DOHH2 (cell line): Measurements from ENCODE around the gene MAP2K3.

Experiments
- H3F3A ChIP-seq: fragments of 200-600 bp; sonication (generic), shearing (Covaris generic); 2 replicates; pipeline ENCODE4 v1.6.0; 2016; ENCODE audit warnings: antibody characterized with exemption, mild to moderate bottlenecking; ENCODE audit not compliant: control insufficient read depth, insufficient read depth
- H3K27ac ChIP-seq: fragments of 200-600 bp; sonication (generic); 2 replicates; pipeline ENCODE4 v1.5.1; 2014; ENCODE audit warnings: low read depth, mild to moderate bottlenecking, low read length, moderate library complexity
- H3K27me3 ChIP-seq: fragments of 200-600 bp; sonication (generic); 2 replicates; pipeline ENCODE4 v1.6.1; 2014; ENCODE audit warnings: mild to moderate bottlenecking, low read length, mixed read lengths; ENCODE audit not compliant: control insufficient read depth
- H3K36me3 ChIP-seq: fragments of 200-600 bp; sonication (generic); 2 replicates; pipeline ENCODE4 v1.6.1; 2014; ENCODE audit warnings: mild to moderate bottlenecking, low read length, moderate library complexity, mixed read lengths; ENCODE audit not compliant: control insufficient read depth
- H3K4me1 ChIP-seq: fragments of 200-600 bp; sonication (generic); 2 replicates; pipeline ENCODE4 v1.6.1; 2014; ENCODE audit warnings: mild to moderate bottlenecking, low read length, mixed read lengths; ENCODE audit not compliant: control insufficient read depth
- H3K4me2 ChIP-seq: fragments of 200-600 bp; sonication (generic); 2 replicates; pipeline ENCODE4 v1.6.0; 2014; ENCODE audit warnings: mild to moderate bottlenecking, low read length, moderate library complexity
- H3K4me3 ChIP-seq: fragments of 200-600 bp; sonication (generic); 2 replicates; pipeline ENCODE4 v1.5.1; 2014; ENCODE audit warnings: mild to moderate bottlenecking, low read length, mixed read lengths
- H3K79me2 ChIP-seq: fragments of 200-600 bp; sonication (generic); 2 replicates; pipeline ENCODE4 v1.6.1; 2014; ENCODE audit warnings: mild to moderate bottlenecking, low read length, mixed read lengths; ENCODE audit not compliant: control insufficient read depth
- H3K9me2 ChIP-seq: fragments of 200-600 bp; sonication (generic); replicated peaks from 2 replicates; pipeline ENCODE4 v1.6.1; 2014; ENCODE audit warnings: mild to moderate bottlenecking, low read length, mixed read lengths; ENCODE audit not compliant: control insufficient read depth
- H3K9me3 ChIP-seq: fragments of 200-600 bp; sonication (generic); 2 replicates; pipeline ENCODE4 v1.6.1; 2014; ENCODE audit warnings: antibody characterized with exemption, low read length, mixed read lengths; ENCODE audit not compliant: control insufficient read depth, insufficient read depth
- H4K20me1 ChIP-seq: fragments of 200-600 bp; sonication (generic); 2 replicates; pipeline ENCODE4 v1.6.0; 2014; ENCODE audit warnings: low read depth, mild to moderate bottlenecking, antibody characterized with exemption, low read length, moderate library complexity; ENCODE audit not compliant: control insufficient read depth, insufficient read depth
- EZH2phosphoT487 ChIP-seq: fragments of 200-600 bp; sonication (generic); IDR thresholded peaks from 2 replicates; pipeline ENCODE4 v1.6.1; 2017; ENCODE audit warnings: borderline replicate concordance, mild to moderate bottlenecking, antibody characterized with exemption, low read length, moderate library complexity, mixed read lengths
- TF ChIP-seq, protein P1 (sequence below): fragments of 200-600 bp; sonication (generic); IDR thresholded peaks from one replicate; pipeline ENCODE4 v1.5.1; 2014; ENCODE audit warnings: antibody characterized with exemption, mild to moderate bottlenecking, low read depth, low read length; ENCODE audit not compliant: poor library complexity, severe bottlenecking

The MAP2K3 gene

DNA sequence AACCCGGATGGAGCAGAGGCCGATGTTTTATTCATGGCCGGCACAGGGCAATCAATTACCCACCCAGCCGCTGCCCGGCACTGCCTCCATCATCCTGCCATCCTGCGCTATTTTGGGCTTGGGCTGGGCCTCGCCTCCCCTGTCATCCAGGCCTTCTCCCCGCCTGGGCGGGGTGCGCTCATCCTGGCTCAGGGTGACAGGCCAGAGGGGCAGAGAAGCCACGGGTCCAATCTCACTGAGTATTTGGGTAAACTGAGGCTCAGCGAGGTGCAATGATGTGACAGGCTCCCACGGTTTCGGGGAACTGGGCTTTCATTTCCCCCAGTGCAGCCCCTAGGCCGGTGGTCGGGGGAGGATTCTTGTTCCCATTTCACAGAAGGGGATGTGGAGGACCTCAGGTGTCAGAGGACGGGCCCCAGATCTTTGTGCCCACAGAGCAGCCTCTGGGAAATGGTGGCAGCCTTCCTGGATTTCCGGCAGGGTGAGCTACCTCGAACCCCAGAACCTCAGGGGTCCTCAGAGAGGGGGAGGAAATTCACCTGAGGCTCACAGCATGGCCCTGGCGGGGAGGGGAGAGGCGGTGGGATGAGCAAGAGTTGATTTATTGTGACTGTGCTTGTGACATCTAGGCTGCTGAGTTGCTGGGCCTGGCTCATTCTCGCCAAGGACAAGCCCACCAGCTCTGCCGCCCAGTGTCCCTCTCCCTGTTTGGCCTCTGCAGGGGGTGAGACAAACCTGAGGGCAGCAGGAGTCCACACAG, 67.9 kb downstream of the MAP2K3 start:
- Histone ChIP-seq H3K4me2 (no peak overlapping the region), H3K4me1 (peaks cover 15% of the 10 kb centered on the region), H3K79me2 (no peaks in the 10 kb centered on the region), H3K27me3 (no peaks in the 10 kb centered on the region), H3K9me2 (no peaks in the 10 kb centered on the region), H3F3A (no peaks in the 10 kb centered on the region), H3K27ac (no peak overlapping the region), H4K20me1 (no peaks in the 10 kb centered on the region), H3K4me3 (no peak overlapping the region), H3K9me3 (no peaks in the 10 kb centered on the region), H3K36me3 (no peaks in the 10 kb centered on the region)
- TF ChIP-seq, protein P1, sequence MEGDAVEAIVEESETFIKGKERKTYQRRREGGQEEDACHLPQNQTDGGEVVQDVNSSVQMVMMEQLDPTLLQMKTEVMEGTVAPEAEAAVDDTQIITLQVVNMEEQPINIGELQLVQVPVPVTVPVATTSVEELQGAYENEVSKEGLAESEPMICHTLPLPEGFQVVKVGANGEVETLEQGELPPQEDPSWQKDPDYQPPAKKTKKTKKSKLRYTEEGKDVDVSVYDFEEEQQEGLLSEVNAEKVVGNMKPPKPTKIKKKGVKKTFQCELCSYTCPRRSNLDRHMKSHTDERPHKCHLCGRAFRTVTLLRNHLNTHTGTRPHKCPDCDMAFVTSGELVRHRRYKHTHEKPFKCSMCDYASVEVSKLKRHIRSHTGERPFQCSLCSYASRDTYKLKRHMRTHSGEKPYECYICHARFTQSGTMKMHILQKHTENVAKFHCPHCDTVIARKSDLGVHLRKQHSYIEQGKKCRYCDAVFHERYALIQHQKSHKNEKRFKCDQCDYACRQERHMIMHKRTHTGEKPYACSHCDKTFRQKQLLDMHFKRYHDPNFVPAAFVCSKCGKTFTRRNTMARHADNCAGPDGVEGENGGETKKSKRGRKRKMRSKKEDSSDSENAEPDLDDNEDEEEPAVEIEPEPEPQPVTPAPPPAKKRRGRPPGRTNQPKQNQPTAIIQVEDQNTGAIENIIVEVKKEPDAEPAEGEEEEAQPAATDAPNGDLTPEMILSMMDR: no peak
- no peak for TF ChIP-seq EZH2phosphoT487

DNA sequence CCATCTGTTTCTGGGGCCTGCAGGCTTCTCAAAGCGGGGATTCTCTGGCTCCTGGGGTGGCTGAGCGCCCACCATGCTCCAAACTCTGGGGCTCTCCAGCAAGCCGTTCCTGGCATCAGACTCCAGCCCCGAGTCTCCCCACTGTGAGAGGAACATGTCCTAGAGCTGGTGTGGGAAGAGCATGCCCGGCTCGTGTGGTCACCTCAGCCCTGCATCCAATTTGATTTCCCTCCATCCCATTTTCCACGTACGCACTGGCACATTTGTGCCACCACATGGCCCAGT, 68.4 kb downstream of the MAP2K3 start:
- TF ChIP-seq, protein P1: no peak
- TF ChIP-seq EZH2phosphoT487: no peak
- Histone ChIP-seq H3K27me3 (no peaks in the 10 kb centered on the region), H3K4me2 (no peak overlapping the region), H3F3A (no peaks in the 10 kb centered on the region), H3K36me3 (no peaks in the 10 kb centered on the region), H3K27ac (no peak overlapping the region), H3K9me3 (no peaks in the 10 kb centered on the region), H3K9me2 (no peaks in the 10 kb centered on the region), H3K4me3 (no peak overlapping the region), H4K20me1 (no peaks in the 10 kb centered on the region), H3K4me1 (peaks cover 15% of the 10 kb centered on the region), H3K79me2 (no peaks in the 10 kb centered on the region)

DNA sequence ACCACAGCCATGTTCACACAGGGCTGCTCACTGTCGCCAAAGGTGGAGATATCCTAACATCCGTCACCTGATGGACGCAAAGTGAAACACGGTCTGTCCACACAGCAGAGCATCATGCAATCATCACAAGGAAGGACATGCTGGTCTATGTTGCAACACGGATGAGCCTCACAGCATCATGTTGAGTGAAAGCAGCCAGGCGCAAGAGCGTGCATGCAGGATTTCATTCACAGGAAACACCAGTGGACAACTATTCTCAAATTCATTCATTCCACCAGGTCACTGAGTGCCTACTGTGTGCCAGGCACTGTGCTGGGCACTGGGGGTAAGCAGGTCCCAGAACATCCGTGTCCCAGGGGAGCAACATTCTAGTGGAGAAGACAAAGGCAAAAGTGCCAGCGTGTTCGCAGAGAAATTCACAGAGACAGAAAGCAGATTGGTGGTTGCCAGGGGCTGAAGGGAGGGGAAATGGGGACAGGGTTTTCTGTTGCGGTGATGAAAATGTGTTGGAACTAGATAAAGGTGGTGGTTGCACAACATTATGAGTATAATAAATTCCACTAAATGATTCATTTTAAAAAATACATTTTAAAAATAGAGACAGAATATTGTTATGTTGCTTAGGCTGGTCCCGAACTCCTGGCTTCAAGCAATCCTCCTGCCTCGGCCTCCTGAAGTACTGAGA, 69.0 kb downstream of the MAP2K3 start:
- H3K36me3 ChIP-seq: no peaks in the 10 kb centered on the region
- H4K20me1 ChIP-seq: no peaks in the 10 kb centered on the region
- H3K27me3 ChIP-seq: 0 out of 2 replicates have a peak, but pooled peaks cover 2% of the 10 kb centered on the region
- no peaks in the 10 kb centered on the region for H3K9me2 ChIP-seq
- no peaks in the 10 kb centered on the region for H3F3A ChIP-seq
- H3K4me3 ChIP-seq: no peak overlapping the region
- H3K79me2 ChIP-seq: no peaks in the 10 kb centered on the region
- no peak overlapping the region for H3K27ac ChIP-seq
- no peaks in the 10 kb centered on the region for H3K9me3 ChIP-seq
- no peak for TF ChIP-seq EZH2phosphoT487
- TF ChIP-seq, protein P1: no peak
- peaks cover 11% of the 10 kb centered on the region for H3K4me1 ChIP-seq
- no peak overlapping the region for H3K4me2 ChIP-seq
